Measurements from ENCODE around the gene APH1B.

DNA sequence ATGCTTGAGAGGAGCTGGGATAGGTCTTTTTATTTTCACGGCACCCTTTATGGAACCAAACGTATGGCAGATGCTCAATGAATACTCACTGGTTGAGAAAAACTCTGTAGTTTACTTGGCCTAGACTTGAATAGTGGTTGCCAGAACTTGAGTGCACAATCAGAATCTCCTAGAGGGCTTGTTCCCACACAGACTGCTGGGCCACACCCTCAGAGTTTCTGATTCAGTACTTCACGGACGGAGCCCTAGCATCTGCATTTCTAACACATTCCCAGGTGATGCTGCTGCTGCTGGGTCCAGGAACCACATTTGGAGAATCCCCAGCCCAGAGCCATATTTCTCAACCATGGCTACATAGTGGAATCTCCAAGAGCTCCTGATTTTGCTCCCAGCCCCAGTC, 79.7 kb downstream of the APH1B start:
- no peak for TF ChIP-seq POLR2A (IDR thresholded peaks at IDR 0.05)
- TF ChIP-seq, protein P1, sequence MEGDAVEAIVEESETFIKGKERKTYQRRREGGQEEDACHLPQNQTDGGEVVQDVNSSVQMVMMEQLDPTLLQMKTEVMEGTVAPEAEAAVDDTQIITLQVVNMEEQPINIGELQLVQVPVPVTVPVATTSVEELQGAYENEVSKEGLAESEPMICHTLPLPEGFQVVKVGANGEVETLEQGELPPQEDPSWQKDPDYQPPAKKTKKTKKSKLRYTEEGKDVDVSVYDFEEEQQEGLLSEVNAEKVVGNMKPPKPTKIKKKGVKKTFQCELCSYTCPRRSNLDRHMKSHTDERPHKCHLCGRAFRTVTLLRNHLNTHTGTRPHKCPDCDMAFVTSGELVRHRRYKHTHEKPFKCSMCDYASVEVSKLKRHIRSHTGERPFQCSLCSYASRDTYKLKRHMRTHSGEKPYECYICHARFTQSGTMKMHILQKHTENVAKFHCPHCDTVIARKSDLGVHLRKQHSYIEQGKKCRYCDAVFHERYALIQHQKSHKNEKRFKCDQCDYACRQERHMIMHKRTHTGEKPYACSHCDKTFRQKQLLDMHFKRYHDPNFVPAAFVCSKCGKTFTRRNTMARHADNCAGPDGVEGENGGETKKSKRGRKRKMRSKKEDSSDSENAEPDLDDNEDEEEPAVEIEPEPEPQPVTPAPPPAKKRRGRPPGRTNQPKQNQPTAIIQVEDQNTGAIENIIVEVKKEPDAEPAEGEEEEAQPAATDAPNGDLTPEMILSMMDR (IDR thresholded peaks at IDR 0.05) = no peak

Data from thyroid gland (tissue), 4 donors.